HG03521 (cell line): ENCODE measurements around the gene AP2M1.
"Not testable (repeated sequence)": the region's sequence is repeated elsewhere in the genome, so short reads cannot be mapped to it uniquely, and the experiment has no call there.

Experiments
- ATAC-seq: cut with Tn5 transposase; IDR thresholded peaks from one replicate; pipeline ENCODE4 v1.9.1; 2021; ENCODE audit warnings: mild to moderate bottlenecking, moderate library complexity; ENCODE audit not compliant: unreplicated experiment

The AP2M1 gene

DNA sequence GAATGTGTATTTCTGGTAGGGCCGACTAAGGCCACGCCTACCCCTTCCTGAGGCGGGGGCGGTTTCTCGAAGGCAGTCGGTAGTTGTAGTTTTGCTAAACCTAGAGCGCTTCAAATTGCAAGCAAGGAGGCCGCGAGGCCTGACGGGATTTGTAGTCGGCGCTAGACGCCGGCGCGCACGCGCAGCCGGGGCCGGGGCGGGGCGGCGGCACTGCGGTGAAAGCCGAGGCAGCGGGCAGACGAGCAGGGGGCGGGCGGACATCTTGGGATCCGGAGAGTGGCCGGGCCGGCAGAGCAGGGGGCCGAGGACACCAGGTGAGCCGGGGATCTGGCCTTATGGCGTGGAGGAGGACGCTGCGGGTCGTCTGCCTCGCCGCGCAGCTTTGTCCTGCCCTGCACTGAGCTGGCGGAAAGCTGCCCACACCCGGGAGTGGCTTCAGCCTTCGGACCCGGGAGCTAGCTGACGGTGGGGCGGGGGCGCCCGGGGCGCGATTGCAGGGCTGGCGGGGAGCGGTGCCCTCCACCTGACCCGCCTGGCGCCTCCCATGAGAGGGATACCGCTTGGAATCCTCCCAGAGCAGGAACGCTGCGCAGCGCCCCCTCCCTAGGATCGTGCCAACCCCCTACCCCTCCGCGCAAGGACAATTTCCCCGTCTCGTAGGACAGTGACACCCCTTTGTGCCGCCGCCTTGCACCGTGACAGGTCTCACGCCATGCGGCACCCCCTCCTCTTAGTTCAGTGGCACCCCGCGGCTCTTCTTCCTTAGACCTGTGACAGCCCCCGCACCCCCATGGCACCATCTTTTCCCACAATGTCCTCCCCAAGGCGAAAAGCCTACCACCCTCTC is at the start of gene AP2M1:
TSS of gene AP2M1 (plus strand) at position 210 of the 847 bp plus-strand sequence. CDS start 2,139 bp downstream, outside the sequence.
- peak; percentile 95 for ATAC-seq

DNA sequence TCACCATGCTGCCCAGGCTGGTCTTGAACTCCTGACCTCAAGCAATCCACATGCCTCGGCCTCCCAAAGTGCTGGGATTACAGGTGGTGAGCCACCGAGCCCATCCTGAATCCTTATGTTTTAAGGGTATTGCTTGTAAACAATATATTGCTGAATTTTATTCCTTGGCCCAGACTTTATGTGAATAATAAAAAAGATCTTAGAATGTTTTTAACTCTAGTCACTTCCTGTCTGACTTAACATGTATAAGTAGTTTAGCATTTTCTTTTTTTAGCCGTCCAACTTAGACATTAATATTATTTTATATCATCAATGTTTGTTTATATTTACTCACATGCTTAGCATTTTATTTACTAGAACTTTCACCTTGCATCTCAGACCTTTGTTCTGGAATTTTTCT is 48.6 kb upstream of the AP2M1 start:
- no peak for ATAC-seq

DNA sequence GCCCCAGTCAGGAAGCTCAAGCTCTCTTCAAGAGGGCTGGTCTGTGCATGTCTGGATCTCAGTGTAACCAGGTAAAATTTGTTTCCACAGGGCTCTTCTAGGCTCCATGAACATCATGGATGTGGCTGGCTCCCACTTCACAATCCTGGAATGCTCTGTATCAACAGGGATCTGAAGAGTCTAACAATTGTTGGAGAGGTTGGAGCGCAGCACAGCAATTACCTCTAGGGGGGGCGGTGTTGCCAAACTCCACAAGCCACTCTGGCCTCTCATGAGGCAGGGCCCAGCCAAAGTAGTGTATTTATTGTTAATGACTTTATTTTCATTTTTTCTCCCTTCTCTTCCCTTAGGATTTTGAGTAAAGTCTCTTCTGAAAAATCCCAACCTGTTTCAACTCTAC is 45.6 kb upstream of the AP2M1 start:
- ATAC-seq: no peak

DNA sequence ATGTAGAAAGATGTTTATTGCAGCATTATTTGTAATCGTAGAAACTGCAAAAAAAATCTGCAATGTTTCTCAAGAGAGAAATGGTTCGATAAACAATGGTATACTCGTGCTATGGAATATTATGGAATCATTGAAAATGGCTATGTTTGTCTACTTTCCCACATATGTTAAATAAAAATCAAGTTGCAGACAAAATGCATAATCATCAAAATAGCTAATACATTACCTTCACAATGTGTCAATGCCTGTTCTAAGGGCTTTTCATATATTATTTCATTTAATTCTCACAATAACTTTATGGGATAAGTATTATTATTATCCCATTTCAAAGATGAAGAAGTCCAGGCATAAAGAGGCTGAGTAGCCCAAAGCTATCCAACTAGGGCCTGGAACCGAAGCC is 41.7 kb upstream of the AP2M1 start:
- ATAC-seq: no peak

DNA sequence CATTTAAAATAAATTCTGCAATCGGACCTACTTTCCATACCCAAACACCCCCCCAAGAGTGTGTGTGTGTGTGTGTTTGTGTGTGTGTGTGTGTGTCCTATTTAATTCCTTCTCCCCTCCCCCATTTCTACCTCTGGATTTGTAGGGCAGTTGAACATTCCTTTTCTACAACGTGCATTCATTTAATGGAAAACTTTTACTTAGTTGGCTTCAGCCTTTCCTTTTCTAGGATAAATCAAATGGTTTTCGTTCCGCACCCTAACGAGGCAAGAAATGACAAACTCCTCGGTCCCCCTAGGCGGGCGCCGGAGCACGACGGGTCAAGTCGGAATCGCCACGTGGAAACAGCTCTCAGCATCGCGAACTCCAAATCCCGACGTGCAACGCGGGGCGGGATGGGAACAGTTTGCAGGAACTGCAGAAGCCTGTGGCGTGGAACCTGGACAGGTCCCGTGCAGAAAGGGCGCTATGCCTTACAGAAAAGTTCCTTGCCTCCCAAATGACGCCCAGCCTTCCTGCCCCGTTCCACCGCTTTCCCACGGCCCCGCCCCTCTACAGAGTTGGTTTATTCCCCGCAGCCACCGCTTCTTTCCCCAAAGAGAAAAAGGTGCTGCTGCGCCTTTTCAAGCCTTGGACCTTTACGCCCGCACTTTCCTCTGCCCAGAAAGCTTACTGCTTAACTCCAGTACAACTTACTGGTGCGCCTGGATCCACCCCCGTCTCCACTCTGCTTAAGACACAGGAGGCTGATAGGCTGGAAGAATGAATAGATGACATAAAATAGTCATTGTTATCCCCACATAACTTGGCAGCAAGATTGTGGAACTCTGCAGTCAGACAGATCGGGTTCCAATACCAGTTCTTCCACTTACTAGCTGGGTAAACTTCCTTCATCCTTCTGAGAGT is 40.6 kb upstream of the AP2M1 start:
- ATAC-seq: no peak

DNA sequence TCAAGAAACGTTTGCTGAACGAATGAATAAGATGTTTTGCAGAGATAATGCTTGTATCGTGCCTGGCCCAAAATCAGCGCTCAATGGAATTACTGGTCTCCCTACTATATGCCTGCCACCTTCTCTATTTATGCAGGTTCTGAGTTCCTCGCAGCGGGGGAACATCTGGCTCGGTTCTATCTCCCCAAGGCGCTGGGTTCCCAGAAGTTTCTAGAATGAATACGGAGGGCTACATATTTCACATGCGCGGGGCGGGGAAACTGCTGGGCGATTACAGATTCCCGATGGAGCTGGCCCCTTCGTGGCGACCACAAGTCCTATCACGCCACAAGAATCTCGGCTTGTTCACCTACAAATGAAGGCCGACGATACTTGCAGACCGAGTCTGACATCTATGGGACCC is 39.9 kb upstream of the AP2M1 start:
- ATAC-seq: peak; percentile 3

GRCh38 chr3:184135149-184135910 is 39.3 kb upstream of the AP2M1 start, which contains the start of gene EIF2B5:
Gene EIF2B5 (plus strand): TSS chr3:184135358. CDS start chr3:184135386, 28 bp downstream.
- peak; percentile 81 for ATAC-seq

- no peak for ATAC-seq
Observed at GRCh38 chr3:184135911-184136260, 38.8 kb upstream of the AP2M1 start.

- no peak for ATAC-seq
Observed at GRCh38 chr3:184140436-184140835, 34.2 kb upstream of the AP2M1 start.

- ATAC-seq: no peak
Observed at GRCh38 chr3:184142199-184142598, 32.5 kb upstream of the AP2M1 start.

DNA sequence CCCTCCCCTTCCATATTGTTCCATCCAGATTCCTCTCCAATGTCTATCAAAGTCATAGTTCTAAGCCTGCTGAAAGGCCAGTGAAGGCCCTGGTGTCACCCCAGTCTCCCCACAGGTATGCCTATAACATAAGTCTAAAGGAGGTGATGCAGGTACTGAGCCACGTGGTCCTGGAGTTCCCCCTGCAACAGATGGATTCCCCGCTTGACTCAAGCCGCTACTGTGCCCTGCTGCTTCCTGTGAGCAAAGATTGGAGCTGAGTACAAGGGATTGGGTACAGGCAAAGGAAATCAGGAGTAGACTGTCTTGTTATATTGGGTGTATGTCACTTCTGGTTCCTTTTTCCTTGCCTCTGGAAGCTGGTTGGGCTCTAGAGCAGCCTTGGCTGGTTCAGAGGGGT is 31.3 kb upstream of the AP2M1 start:
- ATAC-seq: no peak

GRCh38 chr3:184144505-184144904 is 30.1 kb upstream of the AP2M1 start:
- no peak for ATAC-seq

DNA sequence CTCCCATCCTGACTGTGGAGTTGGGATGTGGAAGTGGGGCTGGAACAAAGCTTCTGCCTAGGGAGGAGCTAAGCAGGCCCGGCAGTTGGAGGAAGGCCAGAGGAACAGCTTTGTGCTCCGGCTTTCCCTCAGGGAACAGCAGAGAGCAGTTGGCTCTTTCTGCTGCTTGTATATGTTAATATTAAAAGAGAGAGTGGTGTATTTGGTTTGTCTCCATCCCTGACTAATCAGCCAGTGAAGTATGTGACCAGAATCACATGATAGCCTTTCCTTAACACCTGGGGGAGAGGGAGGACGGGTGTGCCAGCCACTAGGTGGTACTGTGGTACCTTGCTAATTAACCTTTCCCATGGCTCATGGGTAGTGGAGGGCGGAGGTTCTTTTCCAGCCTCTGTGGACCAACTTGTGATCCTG is 29.5 kb upstream of the AP2M1 start:
- ATAC-seq: no peak

- no peak for ATAC-seq
Observed at GRCh38 chr3:184145751-184146270, 28.8 kb upstream of the AP2M1 start.

DNA sequence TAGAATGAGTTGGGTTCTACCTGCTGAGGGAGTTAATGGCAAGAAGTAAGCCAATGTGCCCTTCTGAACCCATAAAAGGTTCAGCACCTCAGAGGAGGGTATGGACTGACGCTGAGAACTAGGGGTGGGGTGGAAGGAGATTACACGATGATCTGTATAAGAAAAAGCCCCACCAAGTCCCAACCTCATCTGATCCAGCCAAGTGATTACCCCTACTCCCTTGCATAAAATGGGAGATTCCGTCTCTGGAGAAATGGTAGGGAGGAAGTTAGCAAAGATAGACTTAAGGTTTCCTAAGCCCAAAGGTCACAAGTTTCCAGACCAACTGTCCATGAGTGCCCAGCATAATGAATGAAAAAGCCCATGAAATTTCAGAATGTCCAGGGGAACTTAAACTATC is 26.6 kb upstream of the AP2M1 start:
- no peak for ATAC-seq

DNA sequence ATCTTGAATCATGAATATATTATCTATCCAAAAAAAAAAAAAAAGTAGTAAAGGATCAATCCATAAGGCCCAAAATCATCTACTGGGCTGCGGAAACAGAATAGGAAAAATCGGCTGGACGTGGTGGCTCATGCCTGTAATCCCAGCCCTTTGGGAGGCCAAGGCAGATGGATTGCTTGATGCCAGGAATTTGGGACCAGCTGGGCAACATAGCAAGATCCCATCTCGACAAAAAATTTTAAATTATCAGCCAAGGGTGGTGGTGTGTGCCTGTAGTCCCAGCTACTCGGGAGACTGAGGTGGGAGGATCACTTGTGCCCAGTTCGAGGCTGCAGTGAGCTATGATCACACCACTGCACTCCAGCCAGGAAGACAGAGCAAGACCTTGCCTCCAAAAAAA is 25.5 kb upstream of the AP2M1 start:
- no peak for ATAC-seq

DNA sequence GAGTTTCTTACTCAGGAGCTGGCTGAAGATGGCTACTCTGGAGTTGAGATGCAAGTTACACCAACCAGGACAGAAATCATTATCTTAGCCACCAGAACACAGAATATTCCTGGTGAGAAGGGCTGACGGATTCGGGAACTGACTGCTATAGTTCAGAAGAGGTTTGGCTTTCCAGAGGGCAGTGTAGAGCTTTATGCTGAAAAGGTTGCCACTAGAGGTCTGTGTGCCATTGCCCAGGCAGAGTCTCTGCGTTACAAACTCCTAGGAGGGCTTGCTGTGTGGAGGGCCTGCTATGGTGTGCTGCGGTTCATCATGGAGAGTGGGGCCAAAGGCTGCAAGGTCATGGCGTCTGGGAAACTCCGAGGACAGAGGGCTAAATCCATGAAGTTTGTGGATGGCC is 24.9 kb upstream of the AP2M1 start:
- not testable (repeated sequence) for ATAC-seq

DNA sequence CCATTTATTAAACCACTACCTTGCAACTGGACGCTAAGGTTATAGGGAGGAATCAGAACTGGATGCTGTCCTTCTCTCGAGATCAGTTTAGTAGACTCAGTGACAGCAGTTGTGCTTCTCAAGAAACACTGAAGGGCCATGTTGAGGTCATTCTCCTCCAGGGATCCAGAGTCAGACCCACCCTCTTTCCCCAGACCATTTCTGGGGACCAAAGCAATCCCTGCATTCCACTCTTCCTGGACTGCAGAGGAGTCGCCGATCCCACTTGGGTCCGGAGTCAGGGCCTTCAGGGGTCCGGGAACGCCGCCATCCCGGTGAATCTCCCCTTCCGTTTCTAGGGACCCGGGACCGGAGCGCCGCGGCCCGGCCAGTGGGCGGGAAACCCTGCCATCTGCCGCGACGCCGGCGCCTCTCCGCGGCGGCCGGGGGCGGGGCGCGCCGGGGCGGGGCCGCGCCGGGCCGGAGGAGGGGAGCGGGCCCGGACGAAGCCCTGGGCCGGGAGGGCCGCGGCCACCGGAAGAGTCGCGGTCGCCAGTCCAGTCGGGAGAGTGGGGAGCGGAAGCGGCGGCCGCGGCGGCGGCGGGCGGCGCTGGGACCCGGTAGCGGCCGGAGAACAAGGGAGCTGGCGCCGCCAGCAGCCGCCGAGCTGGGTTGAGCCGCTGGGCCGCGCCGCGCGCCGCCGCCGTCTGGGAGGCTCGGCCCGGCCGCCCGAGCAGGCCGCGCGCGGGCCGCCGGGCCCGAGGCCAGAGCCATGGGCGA is 19.6 kb upstream of the AP2M1 start, which contains the start of gene DVL3:
TSS of gene DVL3 (plus strand) at position 493 of the 759 bp plus-strand sequence. CDS start at position 752, 259 bp downstream.
- ATAC-seq: peak; percentile 73

DNA sequence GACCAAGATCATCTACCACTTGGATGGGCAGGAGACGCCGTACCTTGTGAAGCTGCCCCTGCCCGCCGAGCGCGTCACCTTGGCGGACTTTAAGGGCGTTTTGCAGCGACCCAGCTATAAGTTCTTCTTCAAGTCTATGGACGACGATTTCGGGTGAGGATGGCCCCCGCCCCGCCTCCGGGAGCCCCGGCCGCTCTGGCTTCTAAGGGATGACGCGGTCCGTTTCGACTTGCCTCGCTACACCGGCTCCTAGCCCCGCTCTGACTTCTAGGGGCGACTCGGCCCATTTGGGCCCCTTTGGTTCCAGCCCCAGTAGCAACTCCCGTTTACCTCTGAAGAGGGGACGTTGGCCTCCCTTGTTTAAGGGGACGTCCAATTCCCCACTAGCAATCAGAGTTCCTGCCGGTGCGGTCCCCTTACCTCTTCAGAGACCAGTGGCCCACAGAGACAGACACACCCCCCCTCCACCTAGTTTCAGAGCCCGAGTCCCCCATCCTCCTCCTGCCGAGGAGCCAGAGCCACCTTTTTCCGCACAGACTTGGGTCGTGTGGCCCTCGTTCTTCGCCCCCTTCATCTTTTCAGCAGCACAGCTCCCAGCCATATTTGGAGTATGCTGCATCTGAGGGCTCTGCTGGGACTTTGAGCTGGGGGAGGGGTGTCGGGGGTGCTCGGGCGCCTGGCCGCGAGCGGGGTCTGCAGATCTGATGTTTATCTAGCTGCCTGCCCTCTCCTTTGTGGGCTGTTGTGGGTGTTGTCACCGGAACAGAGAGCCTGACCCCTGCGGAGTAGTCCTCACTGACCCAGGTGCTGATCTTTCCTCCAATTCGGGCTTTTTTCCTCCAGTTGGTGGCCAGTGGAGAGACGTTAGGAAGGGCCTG is 18.8 kb upstream of the AP2M1 start:
- ATAC-seq: peak; percentile 22
